Loucy (cell line): Measurements from ENCODE around the gene GSDMA.

ENCODE experiments used
- H2AFZ ChIP-seq: fragments of 200-600 bp; sonication (generic); 2 replicates; pipeline ENCODE4 v1.6.0; 2016; ENCODE audit warnings: antibody characterized with exemption, mild to moderate bottlenecking, low read length, moderate library complexity
- H3F3A ChIP-seq: fragments of 200-600 bp; 2 replicates; pipeline ENCODE4 v1.6.0; 2016; ENCODE audit warnings: antibody characterized with exemption, low read depth, mild to moderate bottlenecking
- H3K27me3 ChIP-seq: fragments of 200-600 bp; sonication (generic); 2 replicates; pipeline ENCODE4 v1.6.1; 2014; ENCODE audit warnings: low read length, mild to moderate bottlenecking; ENCODE audit not compliant: insufficient read depth, poor library complexity, severe bottlenecking
- H3K36me3 ChIP-seq: fragments of 200-600 bp; sonication (generic); 2 replicates; pipeline ENCODE4 v1.6.1; 2016; ENCODE audit warnings: low read length; ENCODE audit not compliant: insufficient read depth
- H3K4me1 ChIP-seq: fragments of 200-600 bp; sonication (generic); 2 replicates; pipeline ENCODE4 v1.5.1; 2014; ENCODE audit warnings: low read length, mild to moderate bottlenecking; ENCODE audit not compliant: insufficient read depth, poor library complexity, severe bottlenecking
- H3K4me2 ChIP-seq: fragments of 200-600 bp; sonication (generic); 2 replicates; pipeline ENCODE4 v1.6.0; 2014; ENCODE audit warnings: antibody characterized with exemption, low read length, low read depth, mild to moderate bottlenecking; ENCODE audit not compliant: poor library complexity, severe bottlenecking
- H3K4me3 ChIP-seq: fragments of 200-600 bp; sonication (generic); 2 replicates; pipeline ENCODE4 v1.5.1; 2014; ENCODE audit warnings: low read length, mild to moderate bottlenecking, mixed read lengths; ENCODE audit not compliant: poor library complexity, severe bottlenecking
- H3K79me2 ChIP-seq: fragments of 200-600 bp; sonication (generic); 2 replicates; pipeline ENCODE4 v1.6.1; 2014; ENCODE audit warnings: low read length; ENCODE audit not compliant: insufficient read depth
- H3K9ac ChIP-seq: fragments of 200-600 bp; sonication (generic); 2 replicates; pipeline ENCODE4 v1.6.0; 2014; ENCODE audit warnings: mild to moderate bottlenecking, low read depth, low read length, moderate library complexity; ENCODE audit not compliant: poor library complexity, severe bottlenecking
- H3K9me2 ChIP-seq: fragments of 200-600 bp; sonication (generic); replicated peaks from 2 replicates; pipeline ENCODE4 v1.6.1; 2016; ENCODE audit warnings: low read depth, low read length, mixed read lengths
- H3K9me3 ChIP-seq: fragments of 200-600 bp; sonication (generic); 2 replicates; pipeline ENCODE4 v1.6.1; 2014; ENCODE audit warnings: mild to moderate bottlenecking, antibody characterized with exemption, low read length, low read depth; ENCODE audit not compliant: insufficient read depth
- H4K20me1 ChIP-seq: fragments of 200-600 bp; sonication (generic); 2 replicates; pipeline ENCODE4 v1.6.0; 2014; ENCODE audit warnings: antibody characterized with exemption, low read length, mild to moderate bottlenecking; ENCODE audit not compliant: insufficient read depth, poor library complexity, severe bottlenecking
- EZH2phosphoT487 ChIP-seq: fragments of 200-600 bp; IDR thresholded peaks from 2 replicates; pipeline ENCODE4 v1.6.1; 2018; ENCODE audit warnings: antibody characterized with exemption, mild to moderate bottlenecking, moderate library complexity, borderline replicate concordance
- TF ChIP-seq, protein P1 (sequence below): fragments of 200-600 bp; sonication (generic); conservative IDR thresholded peaks from 2 replicates; pipeline ENCODE4 v1.5.1; 2014; ENCODE audit warnings: mild to moderate bottlenecking, antibody characterized with exemption, low read length

Gene GSDMA

DNA sequence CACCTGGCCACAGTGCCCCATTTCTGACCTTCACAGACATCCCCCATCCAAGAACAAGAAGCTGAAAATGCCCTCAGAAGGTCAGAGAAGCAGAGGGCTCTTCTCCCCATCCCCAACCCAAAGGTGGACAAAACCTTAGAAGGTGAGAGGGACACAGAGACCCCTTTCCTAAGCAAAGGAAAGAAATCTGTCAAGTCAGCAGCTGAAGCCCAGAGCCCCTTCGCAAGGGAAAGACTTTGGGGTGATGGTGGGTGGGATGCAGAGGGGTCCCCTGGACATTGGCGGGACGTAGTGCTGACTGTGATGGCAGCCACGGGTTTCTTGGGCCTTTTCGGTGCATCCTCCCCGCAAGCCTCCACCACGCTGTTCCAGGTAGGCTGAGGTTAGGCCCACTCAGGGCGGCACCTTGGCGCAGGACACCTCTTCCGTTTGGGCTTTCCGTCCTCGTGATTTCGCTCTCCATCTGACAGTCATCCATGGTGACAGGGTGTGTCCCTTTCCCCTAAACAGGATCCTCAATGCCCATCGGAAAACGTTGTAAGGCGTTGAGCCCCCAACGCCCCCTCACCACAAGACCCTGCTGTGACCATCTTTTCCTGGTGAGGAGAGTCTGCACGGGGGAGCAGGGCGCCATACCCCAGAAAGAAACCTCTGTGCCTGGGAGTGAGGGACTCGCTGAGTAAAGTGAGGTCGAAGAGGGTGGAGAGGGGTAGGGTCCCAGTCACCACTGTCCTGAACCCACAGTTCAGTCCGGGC, 10.7 kb upstream of the GSDMA start:
- TF ChIP-seq EZH2phosphoT487: no peak
- TF ChIP-seq, protein P1, sequence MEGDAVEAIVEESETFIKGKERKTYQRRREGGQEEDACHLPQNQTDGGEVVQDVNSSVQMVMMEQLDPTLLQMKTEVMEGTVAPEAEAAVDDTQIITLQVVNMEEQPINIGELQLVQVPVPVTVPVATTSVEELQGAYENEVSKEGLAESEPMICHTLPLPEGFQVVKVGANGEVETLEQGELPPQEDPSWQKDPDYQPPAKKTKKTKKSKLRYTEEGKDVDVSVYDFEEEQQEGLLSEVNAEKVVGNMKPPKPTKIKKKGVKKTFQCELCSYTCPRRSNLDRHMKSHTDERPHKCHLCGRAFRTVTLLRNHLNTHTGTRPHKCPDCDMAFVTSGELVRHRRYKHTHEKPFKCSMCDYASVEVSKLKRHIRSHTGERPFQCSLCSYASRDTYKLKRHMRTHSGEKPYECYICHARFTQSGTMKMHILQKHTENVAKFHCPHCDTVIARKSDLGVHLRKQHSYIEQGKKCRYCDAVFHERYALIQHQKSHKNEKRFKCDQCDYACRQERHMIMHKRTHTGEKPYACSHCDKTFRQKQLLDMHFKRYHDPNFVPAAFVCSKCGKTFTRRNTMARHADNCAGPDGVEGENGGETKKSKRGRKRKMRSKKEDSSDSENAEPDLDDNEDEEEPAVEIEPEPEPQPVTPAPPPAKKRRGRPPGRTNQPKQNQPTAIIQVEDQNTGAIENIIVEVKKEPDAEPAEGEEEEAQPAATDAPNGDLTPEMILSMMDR: no peak
- Histone ChIP-seq H3K4me3 (peak overlapping the region; percentile 55), H2AFZ (peak overlapping the region; percentile 42; the same call in 1 of the 2 replicates), H3K36me3 (no peaks in the 10 kb centered on the region), H3K9ac (no peak overlapping the region), H4K20me1 (no peaks in the 10 kb centered on the region), H3K27me3 (no peaks in the 10 kb centered on the region), H3F3A (no peaks in the 10 kb centered on the region), H3K4me1 (peaks cover 16% of the 10 kb centered on the region), H3K4me2 (peak overlapping the region; percentile 44), H3K9me3 (no peaks in the 10 kb centered on the region), H3K9me2 (no peaks in the 10 kb centered on the region), H3K79me2 (no peaks in the 10 kb centered on the region)

DNA sequence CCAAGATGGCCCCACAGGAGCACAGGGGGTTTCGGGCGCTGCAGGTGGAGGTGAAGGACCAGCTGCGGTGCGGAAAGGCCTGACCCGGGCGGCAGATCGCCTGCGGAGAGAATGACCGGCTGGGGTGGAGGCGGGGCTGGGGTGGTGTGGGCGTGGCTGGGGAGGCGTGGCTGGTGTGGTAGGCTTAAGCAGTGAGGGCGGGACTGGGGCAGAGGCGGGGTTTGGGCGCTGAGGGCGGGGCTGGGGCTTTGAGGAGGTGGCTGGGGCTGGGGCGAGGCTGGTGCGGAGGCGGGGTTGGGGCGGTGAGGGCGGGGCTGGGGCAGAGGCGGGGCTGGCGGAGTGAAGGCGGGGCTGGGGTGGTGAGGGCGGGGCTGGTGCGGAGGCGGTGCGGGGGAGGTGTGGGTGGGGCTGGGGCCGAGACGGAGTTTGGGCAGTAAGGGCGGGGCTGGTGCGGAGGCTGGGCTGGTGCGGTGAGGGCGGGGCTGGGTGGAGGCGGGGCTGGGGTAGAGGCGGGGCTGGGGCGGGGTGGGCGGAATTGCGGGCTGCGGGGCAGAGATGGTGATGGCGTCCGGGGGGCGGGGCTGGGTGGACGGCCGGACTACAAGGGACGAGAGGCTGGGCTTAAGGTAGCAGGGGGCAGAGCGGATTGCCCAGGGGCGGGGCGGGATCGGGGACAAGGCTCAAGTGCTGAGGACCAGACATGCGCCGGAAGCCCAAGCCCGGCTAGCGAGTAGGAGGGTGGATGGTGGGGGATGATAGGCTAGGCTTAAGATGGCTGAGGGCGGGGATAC, 9.9 kb upstream of the GSDMA start:
- no peaks in the 10 kb centered on the region for H4K20me1 ChIP-seq
- no peaks in the 10 kb centered on the region for H3K27me3 ChIP-seq
- no peaks in the 10 kb centered on the region for H3K79me2 ChIP-seq
- peak overlapping the region; percentile 67 for H3K4me3 ChIP-seq
- H2AFZ ChIP-seq: peak overlapping the region; percentile 89
- peak overlapping the region; percentile 47 for H3K9ac ChIP-seq
- no peaks in the 10 kb centered on the region for H3K36me3 ChIP-seq
- H3F3A ChIP-seq: no peaks in the 10 kb centered on the region
- TF ChIP-seq EZH2phosphoT487: no peak
- TF ChIP-seq, protein P1: no peak
- H3K4me2 ChIP-seq: peak overlapping the region; percentile 65
- H3K9me2 ChIP-seq: no peaks in the 10 kb centered on the region
- peaks cover 11% of the 10 kb centered on the region for H3K4me1 ChIP-seq
- H3K9me3 ChIP-seq: no peaks in the 10 kb centered on the region

DNA sequence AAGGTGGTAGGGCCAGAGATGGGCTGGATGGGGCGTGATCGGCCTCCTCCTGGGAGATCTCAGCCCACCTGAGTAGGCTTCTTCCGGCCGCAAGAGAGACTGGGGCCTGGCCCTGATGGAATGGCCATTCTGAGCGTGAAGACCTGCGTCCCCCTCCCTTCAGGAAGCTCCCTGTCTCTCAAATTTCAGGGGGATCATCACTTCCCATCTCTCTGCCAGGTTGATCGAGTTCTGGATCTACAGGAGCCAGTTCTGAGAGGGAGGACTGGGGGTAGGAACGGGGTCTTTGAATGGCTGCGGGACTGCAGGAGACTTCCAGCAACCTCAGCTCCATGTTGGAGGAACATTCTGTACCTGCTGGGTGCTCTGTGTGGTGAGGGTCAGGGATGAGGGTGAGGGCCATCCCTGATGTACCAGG, 9.3 kb upstream of the GSDMA start:
- Histone ChIP-seq H3K9me2 (no peaks in the 10 kb centered on the region), H3K4me3 (peak overlapping the region; percentile 67), H3K9ac (peak overlapping the region; percentile 47), H3K27me3 (no peaks in the 10 kb centered on the region), H3K9me3 (no peaks in the 10 kb centered on the region), H2AFZ (peak overlapping the region; percentile 89), H3F3A (no peaks in the 10 kb centered on the region), H4K20me1 (no peaks in the 10 kb centered on the region), H3K36me3 (no peaks in the 10 kb centered on the region), H3K4me2 (peak overlapping the region; percentile 65), H3K4me1 (peaks cover 5% of the 10 kb centered on the region), H3K79me2 (no peaks in the 10 kb centered on the region)
- TF ChIP-seq, protein P1: no peak
- TF ChIP-seq EZH2phosphoT487: no peak
